HG03432 (cell line): ENCODE measurements around the gene NDUFS1.
"Not testable (repeated sequence)": the region's sequence is repeated elsewhere in the genome, so short reads cannot be mapped to it uniquely, and the experiment has no call there.

Experiments used
- ATAC-seq: cut with Tn5 transposase; IDR thresholded peaks from one replicate; pipeline ENCODE4 v1.9.1; 2021; ENCODE audit warnings: mild to moderate bottlenecking, moderate library complexity; ENCODE audit not compliant: unreplicated experiment

Gene NDUFS1

GRCh38 chr2:206159346-206160124, at the start of gene NDUFS1, which contains the start of gene EEF1B2:
Gene NDUFS1, minus strand, starts transcription at chr2:206159444. Its CDS starts 5,766 bp downstream, at chr2:206153678.
Gene EEF1B2, plus strand, starts transcription at chr2:206159895. Its CDS starts 85 bp downstream, at chr2:206159980.
- ATAC-seq = peak; percentile 92

- no peak for ATAC-seq
Observed at GRCh38 chr2:206208900-206209299, 49.7 kb upstream of the NDUFS1 start.

GRCh38 chr2:206207316-206207715, 48.1 kb upstream of the NDUFS1 start:
- ATAC-seq = not testable (repeated sequence)

- ATAC-seq = no peak
Observed at GRCh38 chr2:206204710-206205109, 45.5 kb upstream of the NDUFS1 start.

GRCh38 chr2:206203331-206203730, 44.1 kb upstream of the NDUFS1 start:
- ATAC-seq = no peak

GRCh38 chr2:206202446-206202845, 43.2 kb upstream of the NDUFS1 start:
- ATAC-seq = no peak

GRCh38 chr2:206201075-206201848, 42.0 kb upstream of the NDUFS1 start:
- ATAC-seq = no peak

GRCh38 chr2:206198677-206199076, 39.4 kb upstream of the NDUFS1 start:
- no peak for ATAC-seq

GRCh38 chr2:206193671-206194357, 34.6 kb upstream of the NDUFS1 start:
- ATAC-seq = no peak

- no peak for ATAC-seq
Observed at GRCh38 chr2:206192157-206192556, 32.9 kb upstream of the NDUFS1 start.

GRCh38 chr2:206190689-206191088, 31.4 kb upstream of the NDUFS1 start:
- no peak for ATAC-seq

- no peak for ATAC-seq
Observed at GRCh38 chr2:206190111-206190510, 30.9 kb upstream of the NDUFS1 start.

- no peak for ATAC-seq
Observed at GRCh38 chr2:206189691-206190090, 30.4 kb upstream of the NDUFS1 start.

- not testable (repeated sequence) for ATAC-seq
Observed at GRCh38 chr2:206181526-206181925, 22.3 kb upstream of the NDUFS1 start.

- no peak for ATAC-seq
Observed at GRCh38 chr2:206176901-206177300, 17.7 kb upstream of the NDUFS1 start.

GRCh38 chr2:206176121-206176520, 16.9 kb upstream of the NDUFS1 start:
- no peak for ATAC-seq

- ATAC-seq = no peak
Observed at GRCh38 chr2:206173147-206173546, 13.9 kb upstream of the NDUFS1 start.

GRCh38 chr2:206171624-206172397, 12.6 kb upstream of the NDUFS1 start:
- not testable (repeated sequence) for ATAC-seq

- ATAC-seq = not testable (repeated sequence)
Observed at GRCh38 chr2:206168230-206168629, 9.0 kb upstream of the NDUFS1 start.

- ATAC-seq = no peak
Observed at GRCh38 chr2:206164261-206164862, 5.1 kb upstream of the NDUFS1 start.
